SH-SY5Y (cell line): ENCODE results near the gene KLF13.

Experiments
- GATA2 ChIP-seq: IDR thresholded peaks from 2 replicates; pipeline ENCODE4 v1.6.1; 2011; ENCODE audit warnings: mild to moderate bottlenecking, low read depth, low read length
- GATA3 ChIP-seq: IDR thresholded peaks from 2 replicates; pipeline ENCODE4 v1.6.1; 2011; ENCODE audit warnings: low read depth, mild to moderate bottlenecking, low read length, moderate library complexity

KLF13 gene

DNA sequence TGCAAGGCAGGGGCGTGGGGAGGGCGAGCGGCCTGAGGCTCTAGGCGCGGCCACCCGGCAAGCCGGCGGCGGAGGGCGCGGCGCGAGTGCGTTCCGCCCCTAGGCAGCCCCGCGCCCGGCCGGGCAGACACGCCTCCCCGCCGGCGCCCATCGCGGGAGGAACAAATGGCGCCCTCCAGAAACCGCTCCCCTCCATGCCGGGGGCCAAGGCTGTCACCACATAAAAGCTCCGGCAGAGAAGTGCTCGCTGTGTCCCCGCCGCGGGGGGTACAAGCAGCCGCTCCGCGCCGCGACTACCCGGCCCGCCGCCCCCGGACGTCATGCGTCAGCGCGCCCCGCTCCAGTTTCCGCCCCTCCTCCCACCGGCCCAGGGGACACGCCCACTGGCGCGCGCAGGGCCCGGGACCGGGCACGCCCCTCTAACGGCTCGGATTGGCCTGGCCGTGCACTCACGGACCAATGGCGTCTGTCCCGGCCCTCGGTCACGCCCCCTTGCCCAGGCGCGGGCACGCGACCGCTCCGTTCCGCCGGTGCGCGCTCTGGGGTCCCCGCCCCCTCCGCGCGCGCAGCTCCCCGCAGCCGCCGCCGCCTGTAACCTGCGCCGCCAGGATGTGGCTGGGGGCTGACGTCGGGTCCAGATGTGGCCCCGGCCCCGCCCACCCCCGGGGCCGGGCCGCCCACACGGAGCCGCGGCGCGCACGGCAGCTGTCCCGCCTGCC lies at the start of gene KLF13:
KLF13 (plus strand) TSS at position 680 of the 719 bp plus-strand sequence. CDS start 378 bp downstream, outside the sequence.
- TF ChIP-seq GATA2 (no peak), GATA3 (no peak)

DNA sequence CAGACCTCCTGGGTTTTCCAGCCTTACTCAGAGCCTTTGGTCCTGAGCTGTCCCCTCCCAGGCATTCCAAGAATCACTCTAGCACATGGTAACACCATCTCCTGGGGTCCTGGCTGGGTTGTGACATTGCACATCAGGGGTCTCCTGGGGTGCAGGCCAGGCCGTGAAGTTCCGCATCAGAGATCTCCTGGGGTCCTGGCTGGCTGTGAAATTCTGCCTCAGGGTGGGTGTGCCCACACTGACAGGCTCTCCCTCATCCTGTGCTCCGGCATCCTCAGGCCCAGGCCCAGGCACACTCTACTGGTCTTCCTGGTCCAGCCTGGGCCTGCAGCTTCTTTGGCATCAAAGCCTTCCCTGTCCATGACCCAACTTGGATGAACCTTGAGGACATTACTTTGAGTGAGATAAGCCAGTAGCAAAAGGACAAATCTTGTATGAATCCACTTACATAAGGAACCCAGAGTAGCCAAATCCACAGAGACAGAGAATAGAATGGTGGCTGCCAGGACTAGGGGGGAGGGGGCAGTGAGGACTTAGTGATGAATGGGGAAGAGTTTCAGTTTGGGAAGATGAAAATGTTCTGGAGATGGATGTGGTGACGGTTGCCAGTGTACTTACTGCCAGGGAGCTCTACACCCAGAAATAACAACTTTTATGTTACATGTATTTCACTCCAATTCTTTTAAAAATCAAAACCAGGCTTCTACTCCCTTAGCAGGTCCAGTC lies 49.1 kb upstream of the KLF13 start:
- no peak for TF ChIP-seq GATA2
- no peak for TF ChIP-seq GATA3

DNA sequence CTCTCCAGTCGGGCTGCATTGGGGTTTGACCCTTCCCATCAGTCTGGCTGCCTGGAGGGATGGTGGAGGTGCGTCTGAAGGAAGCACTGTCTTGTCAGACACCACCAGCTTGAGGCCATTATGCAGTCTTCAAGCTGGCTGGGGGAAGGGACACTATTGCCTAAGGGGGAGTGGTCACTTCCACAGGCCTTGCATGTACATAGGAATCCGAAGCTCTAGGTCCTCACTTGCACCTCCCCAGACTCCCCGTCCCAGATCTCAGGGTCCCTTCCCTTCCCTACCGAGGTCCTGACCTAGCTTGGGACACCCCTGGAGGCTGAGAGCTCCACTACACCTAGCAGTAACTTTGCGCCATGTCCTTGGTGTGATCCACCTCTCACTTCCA lies 48.6 kb upstream of the KLF13 start:
- TF ChIP-seq GATA2 (no peak), GATA3 (no peak)

DNA sequence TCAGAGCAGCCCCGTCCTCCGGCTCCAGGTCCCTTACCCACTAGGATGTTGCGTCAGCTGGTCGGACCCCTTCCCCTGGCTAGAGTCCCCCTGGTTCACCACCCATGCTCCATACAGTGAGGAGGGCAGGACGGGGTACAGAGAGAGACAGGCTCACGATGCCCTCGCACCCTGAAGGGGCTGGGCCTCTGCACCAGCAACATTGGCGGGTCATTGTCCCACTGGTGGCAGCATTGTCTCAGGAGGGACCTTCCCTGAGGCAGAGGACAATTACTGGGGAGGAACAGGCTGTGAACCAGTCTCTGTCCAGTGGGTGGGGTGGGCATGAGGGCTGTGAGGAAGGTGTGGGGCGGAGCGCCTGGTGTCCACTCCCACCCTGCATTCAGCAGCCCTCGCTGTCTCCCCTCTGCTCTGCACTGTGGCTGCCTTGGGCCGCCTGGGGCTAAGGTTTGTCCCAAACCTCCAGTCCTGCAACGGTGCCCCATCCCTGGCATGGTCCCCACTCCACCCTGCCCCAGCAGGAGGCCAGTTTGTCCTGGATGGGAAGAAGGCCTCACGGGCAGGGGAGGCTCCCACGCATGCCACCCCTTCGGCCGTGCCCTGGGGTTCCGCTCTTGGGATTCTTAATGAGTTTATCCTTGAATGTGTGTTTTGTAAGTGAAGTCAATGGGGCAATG lies 48.0 kb upstream of the KLF13 start:
- TF ChIP-seq GATA3, result no peak
- TF ChIP-seq GATA2, result no peak

DNA sequence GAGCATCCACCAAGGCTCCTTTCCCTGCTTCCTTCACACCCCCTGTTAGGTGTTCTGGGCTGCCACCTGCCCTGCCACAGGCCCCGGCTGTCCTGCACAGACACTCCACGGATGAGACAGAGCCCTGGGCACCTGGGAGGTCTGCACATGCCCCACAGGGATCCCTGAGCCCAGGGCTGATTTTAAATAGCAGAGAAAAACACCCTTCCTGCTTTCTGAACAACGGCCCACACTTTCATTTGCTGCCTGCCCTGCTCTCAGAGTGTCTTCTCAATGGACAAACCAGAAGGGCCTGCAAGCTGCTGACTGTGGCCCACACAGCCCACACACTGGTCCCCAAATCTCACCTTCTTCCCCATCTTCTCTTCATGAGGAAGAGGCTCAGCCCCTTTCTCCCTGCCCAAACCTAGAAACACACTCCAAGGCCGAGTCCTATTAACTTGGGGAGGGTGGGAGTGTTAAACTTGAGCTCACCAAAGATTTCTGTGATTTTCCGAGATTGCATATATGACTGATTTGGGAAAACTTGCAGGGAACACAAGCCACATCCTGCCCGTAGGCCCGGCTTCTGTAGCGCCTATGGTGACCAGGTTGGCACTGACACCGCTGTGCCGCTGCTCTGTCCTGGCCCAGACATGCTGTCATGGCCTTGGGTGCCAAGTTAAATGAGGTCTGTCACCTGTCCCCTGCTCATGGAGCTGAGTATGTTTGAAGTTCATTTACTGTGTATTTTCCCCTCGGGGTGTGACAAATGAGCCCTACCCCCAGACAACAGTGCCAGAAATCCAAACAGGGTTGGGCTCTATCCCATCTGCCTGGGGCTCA lies 47.2 kb upstream of the KLF13 start:
- TF ChIP-seq GATA2, result no peak
- no peak for TF ChIP-seq GATA3

DNA sequence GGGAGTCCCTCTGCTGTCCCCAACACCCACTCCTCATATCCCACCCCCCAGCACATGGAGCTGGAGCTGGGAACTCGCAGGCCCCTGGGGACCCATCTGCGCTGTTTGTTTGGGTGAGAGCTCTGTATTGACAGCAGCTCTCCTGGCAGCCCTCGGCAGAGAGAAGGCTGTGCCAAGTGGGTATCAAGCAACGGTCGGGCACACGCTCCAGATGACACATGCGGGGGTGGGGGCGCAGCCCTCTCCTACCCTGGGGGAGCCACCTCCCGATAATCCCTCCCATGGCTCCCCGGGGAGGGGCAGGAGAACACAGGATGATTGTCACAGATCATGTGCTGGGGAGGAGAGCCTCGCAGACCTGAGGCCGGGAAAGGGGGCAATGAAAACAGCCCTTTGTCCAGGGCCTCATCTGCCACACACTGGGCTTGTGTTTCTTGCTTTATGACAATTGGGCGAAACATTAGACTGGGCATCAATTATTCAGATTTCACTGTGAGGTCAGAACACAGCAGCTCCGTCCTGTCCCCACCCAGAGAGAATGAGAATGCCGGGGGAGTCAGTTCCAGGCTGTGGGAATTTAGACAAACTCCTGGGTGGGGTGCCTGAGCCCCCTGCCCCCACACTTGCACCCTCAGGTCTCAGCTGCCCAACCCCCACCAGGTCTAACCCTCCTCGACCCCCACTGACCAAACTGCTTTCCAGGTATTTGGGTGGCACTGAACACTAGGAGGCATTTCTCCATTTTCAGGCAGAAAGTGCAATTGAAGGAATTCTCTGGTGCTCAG lies 46.4 kb upstream of the KLF13 start:
- TF ChIP-seq GATA3 (no peak), GATA2 (no peak)

DNA sequence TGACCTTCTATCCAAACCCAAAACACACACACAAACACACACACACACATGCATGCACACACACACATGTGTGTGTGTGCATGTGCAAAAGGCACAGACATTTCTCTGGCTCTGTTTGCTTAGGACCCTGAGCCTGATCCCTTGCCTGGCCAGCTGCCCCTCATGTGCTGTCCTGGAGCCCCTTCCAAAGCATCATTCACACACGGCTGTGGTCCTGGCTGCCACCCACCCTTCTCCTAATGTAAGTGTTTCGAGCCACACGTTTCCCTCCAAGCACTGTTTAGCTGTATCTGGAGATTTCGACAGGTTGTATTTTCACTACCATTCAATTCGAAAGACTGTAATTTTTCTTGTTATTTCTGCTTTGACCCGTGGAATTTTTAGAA lies 45.8 kb upstream of the KLF13 start:
- TF ChIP-seq GATA3 (no peak), GATA2 (no peak)

DNA sequence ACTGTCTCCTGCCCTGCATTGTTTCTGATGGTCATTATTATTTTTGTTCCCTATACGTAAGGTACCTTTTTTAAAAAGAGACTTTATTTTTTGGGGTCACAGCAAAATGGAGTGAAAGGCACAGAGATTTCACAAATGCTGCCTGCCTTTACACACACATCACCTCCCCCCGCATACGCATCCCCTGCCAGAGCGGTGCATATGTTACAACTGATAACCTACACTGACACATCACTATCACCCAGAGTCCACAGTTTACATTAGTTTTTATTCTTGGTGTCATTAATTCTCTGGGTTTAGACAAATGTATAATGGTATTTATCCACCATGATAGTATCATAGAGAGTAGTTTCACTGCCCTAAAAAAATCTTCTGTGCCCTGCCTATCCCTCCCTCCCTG lies 43.6 kb upstream of the KLF13 start:
- TF ChIP-seq GATA3, result no peak
- no peak for TF ChIP-seq GATA2

DNA sequence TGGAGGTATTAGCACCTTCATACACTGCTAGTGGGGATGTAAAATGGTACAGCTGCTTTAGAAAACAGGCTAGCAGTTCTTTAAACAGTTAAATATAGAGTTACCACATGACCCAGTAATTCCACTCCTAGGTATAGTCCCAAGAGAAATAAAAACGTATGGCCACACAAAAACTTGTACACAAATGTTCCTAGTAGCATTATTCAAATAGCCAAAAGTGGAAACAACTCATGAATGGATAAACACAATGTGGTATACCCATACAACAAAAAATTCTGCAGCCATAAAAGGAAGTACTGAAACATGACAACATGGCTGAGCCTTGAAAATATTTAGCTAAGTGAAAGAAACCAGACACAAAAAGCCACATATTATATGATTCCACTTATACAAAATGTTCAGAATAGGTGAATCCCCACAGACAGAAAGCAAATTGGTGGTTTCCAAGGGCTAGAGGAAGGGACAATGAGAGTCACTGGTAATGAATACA lies 40.8 kb upstream of the KLF13 start:
- TF ChIP-seq GATA3 (no peak), GATA2 (no peak)

DNA sequence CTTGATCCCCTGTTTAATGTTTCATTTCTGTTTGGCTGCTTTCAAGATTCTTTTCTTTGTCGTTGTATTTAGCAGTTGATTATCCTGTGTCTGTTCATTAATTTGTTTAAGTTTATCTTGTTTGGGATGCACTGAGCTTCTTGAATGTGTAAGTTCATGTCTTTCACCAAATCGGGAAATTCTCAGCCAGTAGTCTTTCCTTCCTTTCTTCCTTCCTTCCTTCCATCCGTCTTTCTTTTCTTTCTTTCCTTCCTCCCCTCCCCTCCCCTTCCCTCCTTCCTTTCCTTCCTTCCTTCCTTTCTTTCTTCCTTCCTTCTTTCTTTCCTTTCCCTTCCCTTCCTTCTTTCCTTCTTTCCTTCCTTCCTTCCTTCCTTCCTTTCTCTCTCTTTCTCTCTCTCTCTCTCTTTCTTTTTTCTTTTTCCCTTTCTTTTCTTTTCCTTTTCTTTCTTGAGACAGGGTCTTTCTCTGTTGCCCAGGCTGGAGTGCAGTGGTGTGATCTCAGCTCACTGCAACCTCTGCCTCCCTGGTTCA lies 35.5 kb upstream of the KLF13 start:
- TF ChIP-seq GATA2 (no peak), GATA3 (no peak)

DNA sequence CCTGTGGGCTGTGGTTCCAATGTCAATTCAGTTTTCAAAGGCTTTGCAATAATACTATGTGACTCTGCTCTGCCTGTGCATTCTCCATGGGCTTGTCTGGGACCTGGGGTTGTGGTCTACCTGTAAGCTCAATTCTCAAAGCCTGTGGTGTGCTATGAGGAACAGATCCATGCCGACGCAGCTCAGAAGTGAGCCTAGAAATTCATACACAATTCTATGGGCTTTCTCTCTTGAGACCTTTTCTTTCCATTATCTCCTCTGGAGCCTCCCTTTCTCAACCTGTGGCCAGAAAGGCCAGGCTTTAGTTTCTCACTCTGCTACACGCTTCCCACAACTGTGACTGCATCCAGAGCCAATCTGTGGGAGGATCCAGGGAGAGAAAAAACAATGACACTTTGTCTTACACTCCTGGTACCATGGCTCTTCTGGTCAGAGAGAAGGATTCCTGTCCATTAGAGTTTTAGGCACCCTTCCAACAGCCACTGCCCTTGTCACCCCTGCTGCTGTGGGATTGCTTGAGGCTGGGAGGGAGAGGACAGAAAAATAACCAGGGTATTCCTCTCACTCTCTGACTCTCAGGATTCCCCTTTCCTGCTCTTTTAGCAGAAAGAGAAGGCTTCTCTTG lies 34.1 kb upstream of the KLF13 start:
- no peak for TF ChIP-seq GATA2
- no peak for TF ChIP-seq GATA3

DNA sequence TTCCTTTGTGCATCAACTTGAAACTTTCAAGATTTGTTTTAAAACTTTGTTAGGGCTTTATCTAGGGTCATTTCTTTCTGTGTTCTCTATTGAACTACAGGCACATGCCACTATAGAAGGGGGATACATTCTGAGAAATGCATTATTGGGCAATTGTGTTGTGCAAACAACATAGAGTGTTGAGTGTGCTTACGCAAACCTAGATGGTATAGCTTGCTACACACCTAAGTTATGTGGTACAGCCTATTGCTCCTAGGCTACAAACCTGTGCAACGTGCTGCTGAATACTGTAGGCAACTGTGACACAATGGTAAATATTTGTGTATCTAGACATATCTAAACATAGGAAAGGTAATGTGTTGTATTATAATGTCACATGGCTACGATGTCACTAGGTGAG lies 33.0 kb upstream of the KLF13 start:
- TF ChIP-seq GATA2 (no peak), GATA3 (no peak)
